Measurements from ENCODE around the gene TNIP2.
"Not testable (repeated sequence)": the region's sequence is repeated elsewhere in the genome, so short reads cannot be mapped to it uniquely, and the experiment has no call there.

TNIP2 gene

DNA sequence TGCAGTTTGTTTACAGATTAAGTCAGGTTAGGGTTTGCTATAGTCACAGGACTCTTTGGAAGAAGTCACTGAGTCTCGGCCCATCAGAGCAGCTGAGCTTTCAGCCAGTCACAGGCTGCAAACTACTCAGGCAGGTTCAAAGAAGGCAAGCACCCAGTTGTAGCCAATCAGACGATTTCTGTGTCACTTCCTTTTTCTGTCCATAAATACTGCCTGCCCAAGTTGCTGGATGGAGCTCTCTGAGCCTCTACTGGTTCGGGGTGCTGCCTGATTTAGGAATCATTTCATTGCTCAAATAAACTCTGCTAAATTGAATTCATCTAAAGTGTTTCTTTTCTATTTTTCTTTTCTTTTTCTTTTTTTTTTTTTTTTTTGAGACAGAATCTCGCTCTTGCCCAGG, 29.5 kb upstream of the TNIP2 start:
- WGBS (ENCODE audit: extremely low coverage, insufficient coverage, insufficient read length) = no CpG with 5 or more reads among the region's 4 CpGs
- H4K8ac ChIP-seq (ENCODE audit: low read depth, low read length) = no peak overlapping the region
- no peak overlapping the region for H3K4me2 ChIP-seq (ENCODE audit: low read length)
- no peaks in the 10 kb centered on the region for H3K79me1 ChIP-seq (ENCODE audit: low read length)
- no peak overlapping the region for H4K91ac ChIP-seq (ENCODE audit: low read depth, low read length)
- peaks cover 3% of the 10 kb centered on the region for H3K9me3 ChIP-seq (ENCODE audit: insufficient read depth, low read depth, low read length)
- no peak overlapping the region for H2AK5ac ChIP-seq (ENCODE audit: low read length)
- H2AFZ ChIP-seq (ENCODE audit: insufficient read depth, low read length, poor library complexity) = no peak overlapping the region
- no peak overlapping the region for H3K4me3 ChIP-seq (ENCODE audit: low read depth, low read length)
- H3K36me3 ChIP-seq (ENCODE audit: control insufficient read depth in 1 of 2, insufficient read depth in 2 of 2, low read length in 2 of 2) = no peaks in the 10 kb centered on the region
- no peak overlapping the region for H3K23ac ChIP-seq (ENCODE audit: low read length)
- H3K18ac ChIP-seq (ENCODE audit: low read length) = no peak overlapping the region
- no peaks in the 10 kb centered on the region for H3K79me2 ChIP-seq (ENCODE audit: control insufficient read depth, insufficient read depth, low read length, poor library complexity)
- H2BK120ac ChIP-seq (ENCODE audit: insufficient read depth, low read length, poor library complexity) = no peak overlapping the region
- no peak overlapping the region for H3K14ac ChIP-seq (ENCODE audit: low read length)
- no peak for DNase-seq
- H3K4me1 ChIP-seq (ENCODE audit: control insufficient read depth in 1 of 2, insufficient read depth in 2 of 2, low read length in 2 of 2) = no peaks in the 10 kb centered on the region
- no peak overlapping the region for H3K9ac ChIP-seq (ENCODE audit: low read length)
- H3K27ac ChIP-seq (ENCODE audit: low read depth, low read length) = no peak overlapping the region
- H2BK12ac ChIP-seq (ENCODE audit: low read length) = no peak overlapping the region
- H3K4ac ChIP-seq (ENCODE audit: low read depth, low read length) = no peak overlapping the region
- H3K27me3 ChIP-seq (ENCODE audit: insufficient read depth, low read length) = no peaks in the 10 kb centered on the region
- H4K12ac ChIP-seq (ENCODE audit: low read depth, low read length) = no peak overlapping the region
- no peak overlapping the region for H2BK5ac ChIP-seq (ENCODE audit: low read depth, low read length, poor library complexity)

DNA sequence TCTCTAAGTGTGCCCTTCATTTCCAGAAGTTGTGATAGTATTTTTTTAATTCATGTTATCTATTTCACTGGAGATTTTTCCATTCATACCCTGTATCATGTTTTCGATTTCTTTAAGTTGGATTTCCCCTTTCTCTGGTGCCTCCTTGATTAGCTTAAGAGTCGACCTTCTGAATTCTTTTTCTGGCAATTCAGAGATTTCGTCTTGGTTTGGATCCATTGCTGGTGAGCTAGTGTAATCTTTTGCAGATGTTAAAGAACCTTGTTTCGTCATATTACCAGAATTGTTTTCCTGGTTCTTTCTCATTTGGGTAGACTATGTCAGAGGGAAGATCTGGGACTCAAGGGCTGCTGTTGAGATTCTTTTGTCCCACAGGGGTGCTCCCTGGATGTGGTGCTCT, 27.7 kb upstream of the TNIP2 start:
- H2BK12ac ChIP-seq (ENCODE audit: low read length) = no peak overlapping the region

DNA sequence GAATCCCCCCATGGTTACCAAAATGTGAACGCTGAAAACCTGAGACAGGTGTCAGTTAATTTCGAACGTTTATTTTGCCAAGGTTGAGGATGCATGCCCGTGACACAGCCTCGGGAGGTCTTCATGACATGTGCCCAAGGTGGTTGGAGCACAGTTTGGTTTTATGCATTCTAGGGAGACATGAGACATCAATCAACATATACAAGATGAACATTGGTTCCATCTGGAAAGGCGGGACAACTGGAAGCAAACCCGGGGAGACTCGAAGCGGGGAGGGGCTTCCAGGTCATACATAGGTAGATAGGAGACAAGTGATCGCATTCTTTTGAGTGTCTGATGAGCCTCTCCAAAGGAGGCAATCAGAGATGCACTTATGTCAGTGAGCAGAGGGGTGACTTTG, 25.8 kb upstream of the TNIP2 start:
- Histone ChIP-seq H3K14ac (ENCODE audit: low read length) (no peak overlapping the region), H3K4me1 (ENCODE audit: control insufficient read depth in 1 of 2, insufficient read depth in 2 of 2, low read length in 2 of 2) (no peaks in the 10 kb centered on the region), H4K12ac (ENCODE audit: low read depth, low read length) (no peak overlapping the region), H3K36me3 (ENCODE audit: control insufficient read depth in 1 of 2, insufficient read depth in 2 of 2, low read length in 2 of 2) (no peaks in the 10 kb centered on the region), H2AFZ (ENCODE audit: insufficient read depth, low read length, poor library complexity) (no peak overlapping the region), H3K18ac (ENCODE audit: low read length) (no peak overlapping the region), H3K4me3 (ENCODE audit: low read depth, low read length) (no peak overlapping the region), H3K27ac (ENCODE audit: low read depth, low read length) (no peak overlapping the region), H4K91ac (ENCODE audit: low read depth, low read length) (no peak overlapping the region), H2BK12ac (ENCODE audit: low read length) (no peak overlapping the region), H2AK5ac (ENCODE audit: low read length) (no peak overlapping the region), H2BK120ac (ENCODE audit: insufficient read depth, low read length, poor library complexity) (no peak overlapping the region), H3K79me2 (ENCODE audit: control insufficient read depth, insufficient read depth, low read length, poor library complexity) (no peaks in the 10 kb centered on the region), H3K9me3 (ENCODE audit: insufficient read depth, low read depth, low read length) (no peaks in the 10 kb centered on the region), H3K27me3 (ENCODE audit: insufficient read depth, low read length) (no peaks in the 10 kb centered on the region), H3K23ac (ENCODE audit: low read length) (no peak overlapping the region), H4K8ac (ENCODE audit: low read depth, low read length) (no peak overlapping the region), H3K4me2 (ENCODE audit: low read length) (no peak overlapping the region), H3K4ac (ENCODE audit: low read depth, low read length) (no peak overlapping the region), H3K79me1 (ENCODE audit: low read length) (no peaks in the 10 kb centered on the region), H3K9ac (ENCODE audit: low read length) (no peak overlapping the region), H2BK5ac (ENCODE audit: low read depth, low read length, poor library complexity) (no peak overlapping the region)
- DNase-seq = no peak
- WGBS (ENCODE audit: extremely low coverage, insufficient coverage, insufficient read length) = no CpG with 5 or more reads among the region's 10 CpGs

More for the DNA sequence above, 27.7 kb upstream of the TNIP2 start:
- DNase-seq = no peak
- H3K4me3 ChIP-seq (ENCODE audit: low read depth, low read length) = no peak overlapping the region
- no peaks in the 10 kb centered on the region for H3K36me3 ChIP-seq (ENCODE audit: control insufficient read depth in 1 of 2, insufficient read depth in 2 of 2, low read length in 2 of 2)
- no peak overlapping the region for H3K27ac ChIP-seq (ENCODE audit: low read depth, low read length)
- no peak overlapping the region for H2AFZ ChIP-seq (ENCODE audit: insufficient read depth, low read length, poor library complexity)
- no peak overlapping the region for H4K12ac ChIP-seq (ENCODE audit: low read depth, low read length)
- no peaks in the 10 kb centered on the region for H3K4me1 ChIP-seq (ENCODE audit: control insufficient read depth in 1 of 2, insufficient read depth in 2 of 2, low read length in 2 of 2)
- no peak overlapping the region for H3K23ac ChIP-seq (ENCODE audit: low read length)
- H3K18ac ChIP-seq (ENCODE audit: low read length) = no peak overlapping the region
- no peaks in the 10 kb centered on the region for H3K27me3 ChIP-seq (ENCODE audit: insufficient read depth, low read length)
- no peak overlapping the region for H3K9ac ChIP-seq (ENCODE audit: low read length)
- no peak overlapping the region for H4K8ac ChIP-seq (ENCODE audit: low read depth, low read length)
- H4K91ac ChIP-seq (ENCODE audit: low read depth, low read length) = no peak overlapping the region
- no peak overlapping the region for H2AK5ac ChIP-seq (ENCODE audit: low read length)
- H2BK5ac ChIP-seq (ENCODE audit: low read depth, low read length, poor library complexity) = no peak overlapping the region
- no CpG with 5 or more reads among the region's 4 CpGs for WGBS (ENCODE audit: extremely low coverage, insufficient coverage, insufficient read length)
- no peaks in the 10 kb centered on the region for H3K79me1 ChIP-seq (ENCODE audit: low read length)
- no peaks in the 10 kb centered on the region for H3K9me3 ChIP-seq (ENCODE audit: insufficient read depth, low read depth, low read length)
- H2BK120ac ChIP-seq (ENCODE audit: insufficient read depth, low read length, poor library complexity) = no peak overlapping the region
- H3K14ac ChIP-seq (ENCODE audit: low read length) = no peak overlapping the region
- H3K79me2 ChIP-seq (ENCODE audit: control insufficient read depth, insufficient read depth, low read length, poor library complexity) = no peaks in the 10 kb centered on the region
- H3K4me2 ChIP-seq (ENCODE audit: low read length) = no peak overlapping the region
- H3K4ac ChIP-seq (ENCODE audit: low read depth, low read length) = no peak overlapping the region

DNA sequence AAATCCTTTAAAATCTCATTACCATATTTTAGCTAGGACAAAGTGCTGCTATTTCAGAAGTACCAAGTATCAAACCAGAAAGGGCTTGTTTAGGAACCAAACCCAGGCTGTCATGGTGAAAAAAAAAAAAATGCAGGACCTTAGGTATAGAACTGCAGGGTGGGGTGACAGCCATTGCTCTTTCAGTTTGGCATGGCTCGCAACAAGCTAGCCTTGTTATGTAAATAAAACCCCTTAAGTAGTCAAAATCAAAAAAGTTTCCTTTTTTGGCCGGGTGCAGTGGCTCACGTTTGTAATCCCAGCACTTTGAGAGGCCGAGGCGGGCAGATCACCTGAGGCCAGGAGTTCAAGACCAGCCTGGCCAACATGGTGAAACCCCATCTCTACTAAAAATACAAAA, 24.5 kb upstream of the TNIP2 start:
- H3K79me1 ChIP-seq (ENCODE audit: low read length); H3K27ac ChIP-seq (ENCODE audit: low read depth, low read length); H3K9ac ChIP-seq (ENCODE audit: low read length); H3K14ac ChIP-seq (ENCODE audit: low read length); H4K8ac ChIP-seq (ENCODE audit: low read depth, low read length); H2BK120ac ChIP-seq (ENCODE audit: insufficient read depth, low read length, poor library complexity); H3K18ac ChIP-seq (ENCODE audit: low read length); H2AFZ ChIP-seq (ENCODE audit: insufficient read depth, low read length, poor library complexity); H3K4me2 ChIP-seq (ENCODE audit: low read length); H3K4me3 ChIP-seq (ENCODE audit: low read depth, low read length); DNase-seq; H3K36me3 ChIP-seq (ENCODE audit: control insufficient read depth in 1 of 2, insufficient read depth in 2 of 2, low read length in 2 of 2); H2AK5ac ChIP-seq (ENCODE audit: low read length); H3K4ac ChIP-seq (ENCODE audit: low read depth, low read length); H2BK12ac ChIP-seq (ENCODE audit: low read length); H3K23ac ChIP-seq (ENCODE audit: low read length); H4K91ac ChIP-seq (ENCODE audit: low read depth, low read length); H3K79me2 ChIP-seq (ENCODE audit: control insufficient read depth, insufficient read depth, low read length, poor library complexity); H3K9me3 ChIP-seq (ENCODE audit: insufficient read depth, low read depth, low read length); H4K12ac ChIP-seq (ENCODE audit: low read depth, low read length); H3K27me3 ChIP-seq (ENCODE audit: insufficient read depth, low read length); H3K4me1 ChIP-seq (ENCODE audit: control insufficient read depth in 1 of 2, insufficient read depth in 2 of 2, low read length in 2 of 2); H2BK5ac ChIP-seq (ENCODE audit: low read depth, low read length, poor library complexity): not testable (repeated sequence)
- WGBS (ENCODE audit: extremely low coverage, insufficient coverage, insufficient read length) = no CpG with 5 or more reads among the region's 5 CpGs

Measured in trophoblast cell (in vitro differentiated cells and primary cell).